ENCODE measurements around the gene MYBPC1.

DNA sequence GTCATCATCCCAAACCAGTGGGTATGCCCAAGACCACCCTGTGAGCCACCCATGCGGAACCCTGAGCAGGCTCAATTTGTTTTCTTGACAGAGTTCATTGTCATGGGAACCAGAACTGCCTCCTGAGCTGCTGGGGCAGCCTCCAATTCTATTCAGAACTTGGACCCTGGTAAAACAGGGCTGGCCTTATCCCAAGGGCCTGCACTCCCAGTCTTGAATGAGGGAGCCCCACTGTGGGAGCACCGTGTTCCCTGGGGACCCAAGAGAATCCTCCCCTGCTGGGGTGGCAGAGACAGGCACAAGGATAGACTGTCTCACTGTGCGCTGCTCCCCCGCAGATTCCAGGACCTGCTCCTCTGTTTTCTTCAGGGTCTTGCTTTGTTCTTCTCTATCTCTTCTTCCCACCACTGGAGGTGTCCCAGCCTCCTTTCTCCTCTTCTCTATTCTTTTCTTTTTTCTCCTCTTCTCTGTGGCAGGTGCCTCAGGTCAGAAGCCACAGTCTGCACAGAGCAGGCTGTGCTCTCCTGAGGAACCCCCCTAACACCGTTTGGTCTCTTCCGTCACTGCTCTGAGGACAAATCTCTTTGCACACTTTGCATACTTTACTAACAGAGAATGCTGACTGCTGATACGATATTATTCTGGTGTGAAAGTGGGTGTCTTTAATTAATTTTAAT, 71.4 kb downstream of the MYBPC1 start:
- TF ChIP-seq JUNB (CRISPR knock-in tag; IDR thresholded peaks at IDR 0.05; ENCODE audit: borderline replicate concordance) = no peak
- TF ChIP-seq EP300 (IDR thresholded peaks at IDR 0.05; ENCODE audit: low read depth in 2 of 2, low read length in 2 of 2) = no peak
- no peak for TF ChIP-seq EP300 (CRISPR knock-in tag; IDR thresholded peaks at IDR 0.05; ENCODE audit: borderline replicate concordance)
- no peak for TF ChIP-seq TCF7L2 (IDR thresholded peaks at IDR 0.05; ENCODE audit: low read depth, low read length)
- no peak for TF ChIP-seq EHMT2 (IDR thresholded peaks at IDR 0.05; ENCODE audit: borderline replicate concordance, low read depth, low read length)
- no peak for TF ChIP-seq KAT7 (CRISPR knock-in tag; IDR thresholded peaks at IDR 0.05; ENCODE audit: borderline replicate concordance)
- TF ChIP-seq, protein P1, sequence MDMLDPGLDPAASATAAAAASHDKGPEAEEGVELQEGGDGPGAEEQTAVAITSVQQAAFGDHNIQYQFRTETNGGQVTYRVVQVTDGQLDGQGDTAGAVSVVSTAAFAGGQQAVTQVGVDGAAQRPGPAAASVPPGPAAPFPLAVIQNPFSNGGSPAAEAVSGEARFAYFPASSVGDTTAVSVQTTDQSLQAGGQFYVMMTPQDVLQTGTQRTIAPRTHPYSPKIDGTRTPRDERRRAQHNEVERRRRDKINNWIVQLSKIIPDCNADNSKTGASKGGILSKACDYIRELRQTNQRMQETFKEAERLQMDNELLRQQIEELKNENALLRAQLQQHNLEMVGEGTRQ (IDR thresholded peaks at IDR 0.05; ENCODE audit: low read depth, low read length) = no peak
- TF ChIP-seq, protein P1 (CRISPR knock-in tag; IDR thresholded peaks at IDR 0.05; ENCODE audit: borderline replicate concordance) = no peak
- TF ChIP-seq, protein P2, sequence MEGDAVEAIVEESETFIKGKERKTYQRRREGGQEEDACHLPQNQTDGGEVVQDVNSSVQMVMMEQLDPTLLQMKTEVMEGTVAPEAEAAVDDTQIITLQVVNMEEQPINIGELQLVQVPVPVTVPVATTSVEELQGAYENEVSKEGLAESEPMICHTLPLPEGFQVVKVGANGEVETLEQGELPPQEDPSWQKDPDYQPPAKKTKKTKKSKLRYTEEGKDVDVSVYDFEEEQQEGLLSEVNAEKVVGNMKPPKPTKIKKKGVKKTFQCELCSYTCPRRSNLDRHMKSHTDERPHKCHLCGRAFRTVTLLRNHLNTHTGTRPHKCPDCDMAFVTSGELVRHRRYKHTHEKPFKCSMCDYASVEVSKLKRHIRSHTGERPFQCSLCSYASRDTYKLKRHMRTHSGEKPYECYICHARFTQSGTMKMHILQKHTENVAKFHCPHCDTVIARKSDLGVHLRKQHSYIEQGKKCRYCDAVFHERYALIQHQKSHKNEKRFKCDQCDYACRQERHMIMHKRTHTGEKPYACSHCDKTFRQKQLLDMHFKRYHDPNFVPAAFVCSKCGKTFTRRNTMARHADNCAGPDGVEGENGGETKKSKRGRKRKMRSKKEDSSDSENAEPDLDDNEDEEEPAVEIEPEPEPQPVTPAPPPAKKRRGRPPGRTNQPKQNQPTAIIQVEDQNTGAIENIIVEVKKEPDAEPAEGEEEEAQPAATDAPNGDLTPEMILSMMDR (CRISPR knock-in tag; IDR thresholded peaks at IDR 0.05) = no peak
- TF ChIP-seq ZNF446 (CRISPR knock-in tag; IDR thresholded peaks at IDR 0.05) = no peak
- TF ChIP-seq, protein P3, sequence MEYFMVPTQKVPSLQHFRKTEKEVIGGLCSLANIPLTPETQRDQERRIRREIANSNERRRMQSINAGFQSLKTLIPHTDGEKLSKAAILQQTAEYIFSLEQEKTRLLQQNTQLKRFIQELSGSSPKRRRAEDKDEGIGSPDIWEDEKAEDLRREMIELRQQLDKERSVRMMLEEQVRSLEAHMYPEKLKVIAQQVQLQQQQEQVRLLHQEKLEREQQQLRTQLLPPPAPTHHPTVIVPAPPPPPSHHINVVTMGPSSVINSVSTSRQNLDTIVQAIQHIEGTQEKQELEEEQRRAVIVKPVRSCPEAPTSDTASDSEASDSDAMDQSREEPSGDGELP (IDR thresholded peaks at IDR 0.05; ENCODE audit: borderline replicate concordance, low read depth) = no peak
- TF ChIP-seq NONO (IDR thresholded peaks at IDR 0.05) = no peak
- no peak for TF ChIP-seq NONO (CRISPR knock-in tag; conservative IDR thresholded peaks at IDR 0.05)
- TF ChIP-seq RXRB (CRISPR knock-in tag; IDR thresholded peaks at IDR 0.05; ENCODE audit: borderline replicate concordance) = no peak
- no peak for TF ChIP-seq SP1 (IDR thresholded peaks at IDR 0.05)
- TF ChIP-seq SP1 (CRISPR knock-in tag; IDR thresholded peaks at IDR 0.05) = no peak
- no peak for TF ChIP-seq MYC (CRISPR knock-in tag; IDR thresholded peaks at IDR 0.05; ENCODE audit: borderline replicate concordance)
